NK-92 (cell line): ENCODE measurements around the gene AMER2.

Experiments used
- DNase-seq: peaks from one replicate; lab custom pipeline; 2025; ENCODE audit not compliant: unreplicated experiment; lab: John Stamatoyannopoulos, UW

Gene AMER2

GRCh38 chr13:25153736-25154135 lies 18.4 kb downstream of the AMER2 start:
- DNase-seq, result no peak

- no peak for DNase-seq
Measured at GRCh38 chr13:25151626-25152195, 20.4 kb downstream of the AMER2 start.

GRCh38 chr13:25149711-25150110 lies 22.4 kb downstream of the AMER2 start:
- no peak for DNase-seq

GRCh38 chr13:25148402-25148771 lies 23.7 kb downstream of the AMER2 start:
- DNase-seq, result no peak

DNA sequence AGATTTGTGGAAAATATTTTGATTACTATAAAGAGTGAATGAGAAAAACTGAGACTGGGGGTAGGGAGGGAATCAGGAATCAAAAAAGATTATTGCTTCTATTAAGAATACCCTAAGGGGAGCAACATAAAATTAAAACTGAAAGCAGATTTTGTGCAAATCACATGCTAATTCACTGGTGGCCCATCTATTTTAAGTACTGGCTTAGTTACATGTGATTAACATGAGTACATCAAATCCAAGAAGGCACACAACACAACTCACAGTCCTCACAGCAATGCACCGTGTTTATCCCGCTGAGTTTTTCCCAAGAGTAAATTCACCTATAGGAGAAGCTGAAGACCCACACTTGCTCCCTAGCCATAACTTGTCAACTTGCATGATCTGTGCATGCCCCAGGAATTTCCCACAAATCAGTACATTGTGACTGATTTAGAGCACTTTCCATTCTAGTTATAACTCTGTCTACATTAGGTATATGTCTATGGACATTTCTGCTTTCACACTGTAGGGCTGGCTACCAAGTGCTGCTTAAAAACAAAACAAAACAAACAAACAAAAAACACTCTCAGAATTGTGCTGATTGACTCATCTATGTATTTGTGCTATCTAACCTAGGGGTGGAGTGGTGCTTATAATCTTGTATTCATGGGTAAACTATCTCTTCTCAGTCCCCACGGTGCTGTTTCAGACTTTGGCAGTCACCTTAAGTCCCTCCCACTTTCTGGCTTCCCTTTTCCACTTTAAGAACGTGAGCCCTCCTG lies 24.3 kb downstream of the AMER2 start:
- no peak for DNase-seq

- no peak for DNase-seq
Measured at GRCh38 chr13:25143706-25144105, 28.4 kb downstream of the AMER2 start.

GRCh38 chr13:25141042-25141441 lies 31.0 kb downstream of the AMER2 start:
- no peak for DNase-seq

GRCh38 chr13:25137788-25138115 lies 34.3 kb downstream of the AMER2 start:
- no peak for DNase-seq

GRCh38 chr13:25136880-25137787 lies 35.0 kb downstream of the AMER2 start:
- no peak for DNase-seq

DNA sequence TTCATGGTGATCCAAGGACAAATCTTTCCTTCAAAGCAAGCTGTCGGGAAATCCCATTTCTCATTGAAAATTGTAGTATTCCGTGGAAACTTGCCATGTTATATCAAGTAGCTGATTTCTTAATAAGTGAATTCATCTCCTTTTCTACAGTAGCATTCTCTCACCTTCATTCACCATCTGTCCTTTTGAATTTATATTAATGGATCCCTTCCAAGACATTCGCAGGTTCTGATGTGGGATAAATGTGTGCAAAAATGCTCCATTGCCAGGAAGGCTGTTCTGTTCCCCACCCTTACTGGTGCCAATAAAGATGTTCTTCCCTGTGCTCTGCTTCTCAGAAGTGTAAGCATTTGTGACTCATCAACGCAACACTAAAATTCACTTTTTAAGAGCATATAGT lies 36.2 kb downstream of the AMER2 start:
- DNase-seq, result no peak

GRCh38 chr13:25132751-25133390 lies 39.2 kb downstream of the AMER2 start:
- DNase-seq, result no peak

DNA sequence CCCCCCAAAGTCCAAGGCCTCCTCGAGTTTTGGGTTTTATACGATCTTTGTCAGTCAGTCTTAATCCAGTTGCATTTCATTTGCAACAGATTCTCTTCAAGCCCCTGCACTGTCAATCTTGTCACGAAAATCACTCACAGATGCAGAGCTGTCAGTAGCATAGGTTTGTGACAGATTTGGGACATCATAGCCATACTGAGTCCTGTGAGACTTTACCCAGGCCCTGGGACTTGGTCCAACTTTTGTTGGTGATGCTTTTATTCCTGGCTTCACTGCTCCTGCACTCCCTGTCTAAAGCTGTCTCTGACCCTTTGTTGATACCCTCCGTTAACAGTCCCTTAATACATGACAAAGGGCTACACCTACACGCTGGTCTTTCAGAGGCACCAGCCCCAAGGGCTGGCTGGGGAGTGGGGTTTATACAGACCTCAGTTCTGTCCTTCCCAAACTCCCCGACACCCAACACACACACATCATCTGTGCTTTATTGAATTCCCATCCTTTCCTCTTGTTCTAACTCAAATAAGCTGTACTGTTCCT lies 40.1 kb downstream of the AMER2 start:
- DNase-seq, result no peak

DNA sequence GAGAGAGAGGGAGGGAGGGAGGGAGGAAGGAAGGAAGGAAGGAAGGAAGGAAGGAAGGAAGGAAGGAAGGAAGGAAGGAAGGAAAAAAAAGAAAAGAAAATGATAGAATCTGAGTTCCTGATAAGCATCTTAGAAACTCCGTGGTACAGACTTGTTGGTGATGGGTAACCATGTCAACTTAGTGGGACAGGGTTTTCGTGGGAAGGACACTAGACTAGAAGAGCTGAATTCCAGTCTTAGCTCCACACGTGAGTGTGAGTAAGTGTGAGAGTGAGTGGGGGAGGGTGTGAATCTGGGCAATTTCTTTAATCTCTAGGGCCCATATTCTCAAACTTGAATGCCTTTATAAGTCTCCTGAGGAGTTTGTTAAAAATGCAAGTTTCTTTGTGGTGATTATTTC lies 41.1 kb downstream of the AMER2 start:
- DNase-seq, result no peak

DNA sequence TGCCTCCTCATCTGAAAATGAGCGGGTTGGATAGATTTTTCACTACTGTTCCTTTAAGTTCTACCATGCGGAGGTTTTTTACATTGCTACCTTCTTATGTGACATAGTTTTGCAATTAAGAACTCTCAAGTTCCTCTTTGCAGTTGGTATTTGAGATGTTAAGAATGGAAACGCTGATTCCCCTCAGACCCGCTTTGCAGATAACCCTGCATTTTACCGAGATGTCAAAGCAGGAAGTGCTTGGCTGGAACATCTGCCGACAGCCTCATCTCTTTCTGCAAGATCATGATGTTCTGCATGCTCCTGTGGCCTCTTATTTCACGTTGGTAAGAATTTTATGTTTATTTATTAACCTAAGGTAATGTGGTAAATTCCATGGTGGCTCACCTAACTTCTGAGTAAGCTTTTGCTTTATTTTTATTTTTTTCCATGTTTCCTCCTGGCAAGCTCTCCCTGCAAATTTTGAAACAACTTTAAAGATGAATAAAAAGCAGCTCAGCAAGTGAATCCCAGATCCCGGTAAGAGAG lies 53.6 kb downstream of the AMER2 start:
- no peak for DNase-seq

GRCh38 chr13:25117312-25117711 lies 54.8 kb downstream of the AMER2 start:
- no peak for DNase-seq

DNA sequence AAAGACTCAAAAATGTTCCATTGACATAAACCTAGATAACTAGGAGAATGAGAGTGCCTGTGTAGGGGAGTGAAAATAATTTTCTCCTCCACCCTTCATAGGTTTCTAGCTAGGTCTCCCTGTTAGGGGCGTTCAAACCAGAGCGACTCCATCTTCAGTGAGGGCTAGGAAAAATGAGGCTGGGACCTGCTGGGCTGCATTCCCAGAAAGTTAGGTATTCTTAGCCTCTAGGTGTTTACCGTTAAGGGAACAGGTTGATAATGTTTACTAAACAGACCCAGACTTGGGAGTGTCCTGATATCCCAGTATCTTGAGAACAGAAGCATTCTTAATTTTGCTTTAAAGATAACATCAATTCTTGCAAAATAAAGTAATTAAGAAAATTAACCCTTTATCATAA lies 56.0 kb downstream of the AMER2 start:
- no peak for DNase-seq

DNA sequence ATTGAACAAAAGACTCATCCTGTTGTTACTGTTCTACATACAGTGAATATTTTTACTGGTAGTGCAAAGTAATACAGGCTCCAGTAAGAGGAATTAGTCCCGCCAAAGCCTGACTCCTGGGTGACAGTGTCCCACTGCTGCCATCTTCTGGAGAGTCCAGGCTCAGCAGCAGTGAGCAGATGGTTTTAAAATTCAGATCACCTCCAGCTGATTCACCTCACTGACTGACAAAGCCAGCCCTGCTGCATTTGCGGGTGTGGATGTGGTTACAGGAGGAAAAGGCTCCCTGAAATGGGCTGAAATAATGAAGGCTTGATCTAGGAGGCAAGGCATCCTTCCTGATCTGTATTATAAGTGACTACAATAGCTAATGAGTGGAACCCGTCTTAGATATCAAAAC lies 57.9 kb downstream of the AMER2 start:
- no peak for DNase-seq

- DNase-seq, result no peak
Measured at GRCh38 chr13:25112695-25113255, 59.3 kb downstream of the AMER2 start.
